SK-N-SH (cell line): Measurements from ENCODE around the gene FAM240B. TPM values are rescaled to one million over a fixed set of nuclear protein-coding genes. Genes with fewer than 3 reads are reported as not detected.

Experiments used
- CTCF ChIA-PET: fragments of 300-600, 350-600 bp; formaldehyde crosslinking; extraction: SDS; loops from one replicate; lab custom pipeline; 2021; lab: Yijun Ruan, JAX
- POLR2A ChIA-PET: fragments of 350-600 bp; sonication (Branson Sonifier 250); formaldehyde crosslinking; extraction: SDS; loops from one replicate; lab custom pipeline; 2020; ENCODE audit warnings: antibody characterized with exemption, inconsistent platforms; lab: Yijun Ruan, JAX
- DNase-seq: peaks from one replicate; pipeline ENCODE4 v3.0.0; 2012
- H2AFZ ChIP-seq: fragments of 200-600 bp; sonication (generic); 2 replicates; pipeline ENCODE4 v1.8.1; 2016; ENCODE audit warnings: antibody characterized with exemption, mild to moderate bottlenecking, low read depth
- H3F3A ChIP-seq: fragments of 200-600 bp; sonication (generic); replicated peaks from 2 replicates; pipeline ENCODE3; 2016; ENCODE audit warnings: antibody characterized with exemption, mild to moderate bottlenecking; ENCODE audit not compliant: insufficient read depth
- H3K27ac ChIP-seq, 2 experiments: fragments of 200-500 bp in 1 of 2; fragments of 200-600 bp in 1 of 2; sonication (Bioruptor generic) in 1 of 2; sonication (generic), shearing (Covaris generic) in 1 of 2; 2 replicates each; pipeline versions ENCODE4 v1.5.1 to v1.6.1; 2014 to 2016; ENCODE audit warnings: low read depth in 2 of 2, inconsistent platforms in 1 of 2, low read length in 1 of 2, mild to moderate bottlenecking in 1 of 2, mixed read lengths in 1 of 2
- H3K27me3 ChIP-seq: fragments of 200-600 bp; sonication (generic), shearing (Covaris generic); 2 replicates; pipeline ENCODE4 v1.6.1; 2016; ENCODE audit warnings: mixed run types; ENCODE audit not compliant: insufficient read depth
- H3K36me3 ChIP-seq, 2 experiments: fragments of 200-500 bp in 1 of 2; fragments of 200-600 bp in 1 of 2; sonication (Bioruptor generic) in 1 of 2; sonication (generic) in 1 of 2; replicated peaks in 1 of 2; 2 replicates each; pipeline versions ENCODE3 to v1.5.1; 2014 to 2016; ENCODE audit warnings: low read length in 1 of 2, mild to moderate bottlenecking in 1 of 2; ENCODE audit not compliant: insufficient read depth in 2 of 2, control insufficient read depth in 1 of 2
- H3K4me1 ChIP-seq, 2 experiments: fragments of 200-500 bp in 1 of 2; fragments of 200-600 bp in 1 of 2; sonication (Bioruptor generic) in 1 of 2; sonication (generic), shearing (Covaris generic) in 1 of 2; 2 replicates each; pipeline versions ENCODE4 v1.5.1 to v1.6.1; 2014 to 2016; ENCODE audit warnings: low read depth in 1 of 2, low read length in 1 of 2, mixed run types in 1 of 2; ENCODE audit not compliant: insufficient read depth in 2 of 2, control insufficient read depth in 1 of 2
- H3K4me2 ChIP-seq: fragments of 200-600 bp; sonication (generic), shearing (Covaris generic); 2 replicates; pipeline ENCODE4 v1.6.1; 2017; ENCODE audit warnings: mixed run types
- H3K4me3 ChIP-seq, 2 experiments: fragments of 200-500 bp in 1 of 2; fragments of 200-600 bp in 1 of 2; sonication (Bioruptor generic) in 1 of 2; sonication (generic), shearing (Covaris generic) in 1 of 2; 2 replicates each; pipeline versions ENCODE4 v1.5.1 to v1.8.1; 2014 to 2016; ENCODE audit warnings: low read depth in 2 of 2, inconsistent platforms in 1 of 2, low read length in 1 of 2, mild to moderate bottlenecking in 1 of 2, mixed read lengths in 1 of 2, moderate library complexity in 1 of 2
- H3K79me2 ChIP-seq: fragments of 200-600 bp; sonication (generic); 2 replicates; pipeline ENCODE4 v1.8.1; 2017; ENCODE audit warnings: mild to moderate bottlenecking; ENCODE audit not compliant: insufficient read depth
- H3K9ac ChIP-seq: fragments of 200-600 bp; sonication (generic); 2 replicates; pipeline ENCODE4 v1.6.1; 2017; ENCODE audit warnings: mixed run types
- H3K9me2 ChIP-seq: fragments of 200-600 bp; sonication (generic); 2 replicates; pipeline ENCODE4 v1.6.1; 2017; ENCODE audit warnings: mixed run types
- H3K9me3 ChIP-seq: fragments of 200-600 bp; sonication (generic); 2 replicates; pipeline ENCODE4 v1.6.1; 2017; ENCODE audit warnings: mixed run types, mild to moderate bottlenecking, moderate library complexity
- H4K20me1 ChIP-seq: fragments of 200-600 bp; sonication (generic); 2 replicates; pipeline ENCODE4 v1.6.1; 2017; ENCODE audit warnings: mild to moderate bottlenecking, mixed run types; ENCODE audit not compliant: insufficient read depth
- EP300 ChIP-seq, 2 experiments: IDR thresholded peaks; 2 replicates each; pipeline versions ENCODE4 v1.4.0 to v1.6.1; 2012; ENCODE audit warnings: borderline replicate concordance in 1 of 2, low read depth in 1 of 2, low read length in 1 of 2
- GABPA ChIP-seq: IDR thresholded peaks from 2 replicates; pipeline ENCODE4 v1.4.0; 2012; ENCODE audit warnings: low read depth, mild to moderate bottlenecking
- GATA2 ChIP-seq: sonication (generic); formaldehyde crosslinking; IDR thresholded peaks from 2 replicates; pipeline ENCODE4 v1.5.0; 2020; ENCODE audit warnings: mild to moderate bottlenecking, missing genetic modification reagents
- MEF2A ChIP-seq: IDR thresholded peaks from 2 replicates; pipeline ENCODE4 v1.4.0; 2012; ENCODE audit warnings: low read depth, borderline replicate concordance
- NFIC ChIP-seq: IDR thresholded peaks from 2 replicates; pipeline ENCODE4 v1.4.0; 2012; ENCODE audit warnings: borderline replicate concordance
- RCOR1 ChIP-seq: fragments of 150-350 bp; IDR thresholded peaks from 2 replicates; pipeline ENCODE4 v1.6.1; 2017; ENCODE audit warnings: antibody characterized with exemption, low read length
- RFX5 ChIP-seq: IDR thresholded peaks from 2 replicates; pipeline ENCODE4 v1.6.1; 2012; ENCODE audit warnings: mild to moderate bottlenecking, improper control_type of control experiment, low read length
- RXRA ChIP-seq: IDR thresholded peaks from 2 replicates; pipeline ENCODE4 v1.4.0; 2012; ENCODE audit warnings: low read depth, mild to moderate bottlenecking, borderline replicate concordance
- TAF1 ChIP-seq: IDR thresholded peaks from 2 replicates; pipeline ENCODE4 v1.6.1; 2012; ENCODE audit warnings: low read depth, mild to moderate bottlenecking, low read length, moderate library complexity, borderline replicate concordance
- TEAD4 ChIP-seq: IDR thresholded peaks from 2 replicates; pipeline ENCODE4 v1.4.0; 2012; ENCODE audit warnings: mild to moderate bottlenecking, borderline replicate concordance; ENCODE audit not compliant: insufficient read depth
- USF2 ChIP-seq: fragments of 150-350 bp; IDR thresholded peaks from 2 replicates; pipeline ENCODE4 v1.6.1; 2017; ENCODE audit warnings: antibody characterized with exemption, low read length, low read depth, borderline replicate concordance
- YY1 ChIP-seq: IDR thresholded peaks from 2 replicates; pipeline ENCODE4 v1.4.0; 2012; ENCODE audit warnings: low read depth, mild to moderate bottlenecking
- ZBTB33 ChIP-seq: IDR thresholded peaks from 2 replicates; pipeline ENCODE4 v1.4.0; 2012; ENCODE audit warnings: low read depth, borderline replicate concordance
- WGBS: methylation state at CpG from one replicate; pipeline ENCODE4 v1.1.6; 2017; ENCODE audit warnings: low lambda C conversion rate; 5-methylcytosine and 5-hydroxymethylcytosine counted together
- polyA plus RNA-seq, 3 experiments: library from polyadenylated mRNA; depleted of rRNA; stranded (reverse); fragments of >200 nt; gene quantifications; 2 replicates each; pipeline ENCODE4 v1.2.3, GENCODE V29; 2012
- TF ChIP-seq, protein P1 (sequence below): IDR thresholded peaks from 2 replicates; pipeline ENCODE4; 2012
- TF ChIP-seq, protein P2 (sequence below): IDR thresholded peaks from 2 replicates; pipeline ENCODE4 v1.6.1; 2012; ENCODE audit warnings: mild to moderate bottlenecking, low read depth, low read length, moderate library complexity
- TF ChIP-seq, protein P3 (sequence below): IDR thresholded peaks from 2 replicates; pipeline ENCODE4 v1.4.0; 2012; ENCODE audit warnings: low read depth
- TF ChIP-seq, protein P4 (sequence below): IDR thresholded peaks from 2 replicates; pipeline ENCODE4 v1.4.0; 2012; ENCODE audit warnings: low read depth, borderline replicate concordance

Gene FAM240B
- polyA plus RNA-seq, 1 of the 3 experiments (the other 2 are of a cell fraction): not detected

GRCh38 chr9:38761339-38761738, 41.4 kb upstream of the FAM240B start:
- WGBS: 15% methylated on average over 3 of the region's 3 CpGs
- H3K4me1 ChIP-seq: peaks cover 0 to 30% of the 10 kb centered on the region in 2 experiments; a peak in 2 of 4 replicates
- no peaks in the 10 kb centered on the region for H4K20me1 ChIP-seq
- TF ChIP-seq EP300 (IDR thresholded peaks at IDR 0.05; ENCODE audit: borderline replicate concordance in 1 of 2, low read depth in 1 of 2, low read length in 1 of 2) (0 out of 4 replicates have a peak, but pooled peaks of 1 of the 2 experiments have one; percentile 8), RCOR1 (no peak)
- DNase-seq: peak; percentile 50
- no peaks in the 10 kb centered on the region for H3K36me3 ChIP-seq
- no peak overlapping the region for H3K9ac ChIP-seq
- no peaks in the 10 kb centered on the region for H3F3A ChIP-seq
- H2AFZ ChIP-seq: no peak overlapping the region
- ChIA-PET POLR2A (interaction anchor here (1.3 to 1.4 kb wide), 2 partner anchors 10 to 141 kb away, joined by 4 to 7 read pairs; partner anchors contain the start of gene ANKRD18A), CTCF (interaction anchor here (1.0 to 1.2 kb wide), 3 partner anchors 24 to 119 kb away, joined by 3 to 4 read pairs (median 3); no protein-coding TSS in a partner anchor)
- no peak overlapping the region for H3K4me2 ChIP-seq
- no peaks in the 10 kb centered on the region for H3K9me2 ChIP-seq
- peak overlapping the region in 1 of 2 experiments; percentile 99; a peak in 2 of 4 replicates for H3K27ac ChIP-seq
- no peak overlapping the region for H3K4me3 ChIP-seq
- no peaks in the 10 kb centered on the region for H3K9me3 ChIP-seq
- H3K27me3 ChIP-seq: no peaks in the 10 kb centered on the region
- no peaks in the 10 kb centered on the region for H3K79me2 ChIP-seq

GRCh38 chr9:38756702-38757101, 36.8 kb upstream of the FAM240B start:
- Histone ChIP-seq H3K79me2 (no peaks in the 10 kb centered on the region), H3K27me3 (no peaks in the 10 kb centered on the region), H2AFZ (no peak overlapping the region), H3K9me2 (no peaks in the 10 kb centered on the region), H3K9ac (no peak overlapping the region), H3F3A (no peaks in the 10 kb centered on the region)
- CTCF ChIA-PET: interaction anchor here (1.4 to 1.6 kb wide), 2 partner anchors 9 to 114 kb away, joined by 4 to 5 read pairs; no protein-coding TSS in a partner anchor
- no peak for DNase-seq
- POLR2A ChIA-PET: no interaction called here
- WGBS: 14% methylated on average over 1 of the region's 1 CpG
- TF ChIP-seq RXRA: no peak
- TF ChIP-seq, protein P1, sequence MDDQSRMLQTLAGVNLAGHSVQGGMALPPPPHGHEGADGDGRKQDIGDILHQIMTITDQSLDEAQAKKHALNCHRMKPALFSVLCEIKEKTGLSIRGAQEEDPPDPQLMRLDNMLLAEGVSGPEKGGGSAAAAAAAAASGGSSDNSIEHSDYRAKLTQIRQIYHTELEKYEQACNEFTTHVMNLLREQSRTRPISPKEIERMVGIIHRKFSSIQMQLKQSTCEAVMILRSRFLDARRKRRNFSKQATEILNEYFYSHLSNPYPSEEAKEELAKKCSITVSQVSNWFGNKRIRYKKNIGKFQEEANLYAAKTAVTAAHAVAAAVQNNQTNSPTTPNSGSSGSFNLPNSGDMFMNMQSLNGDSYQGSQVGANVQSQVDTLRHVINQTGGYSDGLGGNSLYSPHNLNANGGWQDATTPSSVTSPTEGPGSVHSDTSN: no peak
- TF ChIP-seq RFX5: no peak
- no peak for TF ChIP-seq NFIC
- no peak for TF ChIP-seq GATA2 (CRISPR knock-in tag)
- TF ChIP-seq, protein P2, sequence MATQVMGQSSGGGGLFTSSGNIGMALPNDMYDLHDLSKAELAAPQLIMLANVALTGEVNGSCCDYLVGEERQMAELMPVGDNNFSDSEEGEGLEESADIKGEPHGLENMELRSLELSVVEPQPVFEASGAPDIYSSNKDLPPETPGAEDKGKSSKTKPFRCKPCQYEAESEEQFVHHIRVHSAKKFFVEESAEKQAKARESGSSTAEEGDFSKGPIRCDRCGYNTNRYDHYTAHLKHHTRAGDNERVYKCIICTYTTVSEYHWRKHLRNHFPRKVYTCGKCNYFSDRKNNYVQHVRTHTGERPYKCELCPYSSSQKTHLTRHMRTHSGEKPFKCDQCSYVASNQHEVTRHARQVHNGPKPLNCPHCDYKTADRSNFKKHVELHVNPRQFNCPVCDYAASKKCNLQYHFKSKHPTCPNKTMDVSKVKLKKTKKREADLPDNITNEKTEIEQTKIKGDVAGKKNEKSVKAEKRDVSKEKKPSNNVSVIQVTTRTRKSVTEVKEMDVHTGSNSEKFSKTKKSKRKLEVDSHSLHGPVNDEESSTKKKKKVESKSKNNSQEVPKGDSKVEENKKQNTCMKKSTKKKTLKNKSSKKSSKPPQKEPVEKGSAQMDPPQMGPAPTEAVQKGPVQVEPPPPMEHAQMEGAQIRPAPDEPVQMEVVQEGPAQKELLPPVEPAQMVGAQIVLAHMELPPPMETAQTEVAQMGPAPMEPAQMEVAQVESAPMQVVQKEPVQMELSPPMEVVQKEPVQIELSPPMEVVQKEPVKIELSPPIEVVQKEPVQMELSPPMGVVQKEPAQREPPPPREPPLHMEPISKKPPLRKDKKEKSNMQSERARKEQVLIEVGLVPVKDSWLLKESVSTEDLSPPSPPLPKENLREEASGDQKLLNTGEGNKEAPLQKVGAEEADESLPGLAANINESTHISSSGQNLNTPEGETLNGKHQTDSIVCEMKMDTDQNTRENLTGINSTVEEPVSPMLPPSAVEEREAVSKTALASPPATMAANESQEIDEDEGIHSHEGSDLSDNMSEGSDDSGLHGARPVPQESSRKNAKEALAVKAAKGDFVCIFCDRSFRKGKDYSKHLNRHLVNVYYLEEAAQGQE: no peak
- TF ChIP-seq YY1: no peak
- no peak for TF ChIP-seq TEAD4
- no peak for TF ChIP-seq RCOR1
- TF ChIP-seq MEF2A: no peak
- TF ChIP-seq USF2: no peak
- TF ChIP-seq, protein P3, sequence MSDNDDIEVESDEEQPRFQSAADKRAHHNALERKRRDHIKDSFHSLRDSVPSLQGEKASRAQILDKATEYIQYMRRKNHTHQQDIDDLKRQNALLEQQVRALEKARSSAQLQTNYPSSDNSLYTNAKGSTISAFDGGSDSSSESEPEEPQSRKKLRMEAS: no peak
- TF ChIP-seq ZBTB33: no peak
- no peak for TF ChIP-seq GABPA
- TF ChIP-seq, protein P4, sequence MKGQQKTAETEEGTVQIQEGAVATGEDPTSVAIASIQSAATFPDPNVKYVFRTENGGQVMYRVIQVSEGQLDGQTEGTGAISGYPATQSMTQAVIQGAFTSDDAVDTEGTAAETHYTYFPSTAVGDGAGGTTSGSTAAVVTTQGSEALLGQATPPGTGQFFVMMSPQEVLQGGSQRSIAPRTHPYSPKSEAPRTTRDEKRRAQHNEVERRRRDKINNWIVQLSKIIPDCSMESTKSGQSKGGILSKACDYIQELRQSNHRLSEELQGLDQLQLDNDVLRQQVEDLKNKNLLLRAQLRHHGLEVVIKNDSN: no peak
- no peak for TF ChIP-seq TAF1
- TF ChIP-seq, all 33 proteins: peak for 0
- Histone ChIP-seq H3K4me3 (no peak overlapping the region), H4K20me1 (no peaks in the 10 kb centered on the region), H3K9me3 (no peaks in the 10 kb centered on the region), H3K4me2 (no peak overlapping the region), H3K36me3 (no peaks in the 10 kb centered on the region), H3K27ac (no peak overlapping the region), H3K4me1 (peaks cover 0 to 20% of the 10 kb centered on the region in 2 experiments; a peak in 2 of 4 replicates)
